Measurements from ENCODE around the gene HEBP1.
A peak's percentile ranks its signal among the peaks of the same experiment; 100 is the strongest.

HEBP1 gene

DNA sequence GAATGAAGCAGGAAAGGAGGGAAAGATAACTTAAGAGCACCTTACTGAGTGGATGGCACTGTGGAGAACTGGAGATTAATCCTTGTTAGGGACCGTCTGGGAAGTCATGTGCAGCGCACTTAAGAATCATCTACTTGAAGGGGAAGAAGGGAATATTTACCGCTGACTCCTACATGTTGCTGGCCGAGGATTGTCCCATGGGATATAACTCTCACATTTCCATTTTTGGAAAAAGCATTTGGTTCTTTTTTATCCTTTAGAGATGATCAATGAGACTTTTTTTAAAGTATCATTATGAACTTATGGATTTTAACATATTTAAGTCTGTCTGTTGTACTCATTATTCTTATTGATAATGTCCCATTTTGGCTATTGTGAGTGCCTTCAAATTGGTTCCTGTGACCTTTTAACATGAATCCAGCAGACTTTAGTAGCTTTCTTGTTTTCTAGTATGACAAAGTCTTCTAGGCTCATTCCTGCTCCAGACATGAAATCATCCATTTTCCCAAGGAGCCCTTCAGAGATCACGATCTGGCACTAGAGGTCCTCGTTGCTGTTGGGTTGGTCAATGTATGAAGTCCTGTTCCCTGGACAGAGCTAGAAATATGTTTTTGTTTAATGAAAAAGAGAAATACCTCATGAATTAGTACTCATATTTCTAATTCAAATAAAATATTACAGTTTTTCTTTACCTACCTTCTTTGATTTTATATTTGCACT is 23.9 kb upstream of the HEBP1 start:
- DNase-seq: no peak

DNA sequence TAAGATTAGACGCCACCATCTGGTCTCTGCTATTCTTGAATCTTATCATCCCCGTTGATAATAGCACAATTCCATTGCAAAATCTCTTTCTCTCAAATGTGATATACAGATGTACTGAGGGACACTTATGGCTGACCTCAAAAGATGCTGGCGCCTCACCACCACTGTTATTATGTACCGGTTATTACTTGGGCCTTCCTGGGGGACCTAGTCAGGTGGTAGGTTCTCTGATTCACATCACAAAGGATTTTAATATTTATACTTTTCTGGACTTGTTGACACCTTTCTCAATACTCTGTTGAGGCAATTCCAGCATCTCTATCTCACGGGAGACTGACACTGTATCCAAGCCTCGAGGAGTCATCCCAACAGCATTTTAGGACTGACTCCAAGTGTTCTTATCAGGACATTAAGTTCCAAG is 22.8 kb upstream of the HEBP1 start:
- DNase-seq: no peak

DNA sequence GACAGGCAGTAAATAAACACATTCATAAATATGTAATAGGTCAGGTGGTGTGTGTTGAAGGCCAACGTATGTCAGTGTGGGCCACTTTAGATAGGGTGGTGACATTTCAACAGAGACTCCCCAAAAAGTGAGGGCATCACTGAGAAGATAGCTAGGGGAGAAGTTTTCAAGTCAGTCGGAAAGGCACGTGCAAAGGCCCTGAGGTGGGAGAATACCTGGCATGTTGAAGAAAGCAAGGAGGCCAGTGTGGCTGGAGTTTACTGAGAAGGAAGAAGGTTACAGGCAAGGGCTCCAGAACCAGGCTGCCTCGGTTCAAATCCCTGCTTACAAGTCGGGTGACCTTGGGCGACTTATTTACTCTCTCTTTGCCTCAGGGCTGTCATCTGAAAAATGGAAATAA is 11.0 kb upstream of the HEBP1 start:
- no peak for DNase-seq

DNA sequence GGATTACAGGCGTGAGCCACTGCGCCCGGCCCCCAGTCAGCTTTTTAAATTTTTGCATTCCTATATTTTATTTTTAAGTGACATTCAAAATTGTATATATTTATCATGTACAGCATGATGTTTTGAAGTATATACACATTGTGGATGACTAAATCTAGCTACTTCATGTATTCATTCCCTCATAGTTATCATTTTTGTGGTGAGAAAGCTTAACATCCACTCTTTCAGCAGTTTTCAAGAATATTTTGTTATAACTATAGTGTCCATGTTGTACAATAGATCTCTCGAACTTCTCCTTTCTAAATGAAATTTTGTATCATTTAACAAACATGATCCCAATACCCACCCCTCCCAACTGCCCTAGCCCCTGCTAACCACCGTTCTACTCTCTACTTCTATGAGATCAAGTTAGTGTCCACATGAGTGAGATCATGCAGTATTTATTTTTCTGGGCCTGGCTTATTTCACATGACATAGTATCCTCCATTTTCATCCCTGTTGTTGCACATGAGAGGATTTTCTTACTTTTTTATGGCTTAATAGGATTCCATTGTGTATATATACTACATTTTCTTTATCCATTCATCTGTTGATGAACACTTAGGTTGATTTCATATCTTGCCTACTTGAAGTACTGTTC is 8.8 kb upstream of the HEBP1 start:
- DNase-seq: no peak

DNA sequence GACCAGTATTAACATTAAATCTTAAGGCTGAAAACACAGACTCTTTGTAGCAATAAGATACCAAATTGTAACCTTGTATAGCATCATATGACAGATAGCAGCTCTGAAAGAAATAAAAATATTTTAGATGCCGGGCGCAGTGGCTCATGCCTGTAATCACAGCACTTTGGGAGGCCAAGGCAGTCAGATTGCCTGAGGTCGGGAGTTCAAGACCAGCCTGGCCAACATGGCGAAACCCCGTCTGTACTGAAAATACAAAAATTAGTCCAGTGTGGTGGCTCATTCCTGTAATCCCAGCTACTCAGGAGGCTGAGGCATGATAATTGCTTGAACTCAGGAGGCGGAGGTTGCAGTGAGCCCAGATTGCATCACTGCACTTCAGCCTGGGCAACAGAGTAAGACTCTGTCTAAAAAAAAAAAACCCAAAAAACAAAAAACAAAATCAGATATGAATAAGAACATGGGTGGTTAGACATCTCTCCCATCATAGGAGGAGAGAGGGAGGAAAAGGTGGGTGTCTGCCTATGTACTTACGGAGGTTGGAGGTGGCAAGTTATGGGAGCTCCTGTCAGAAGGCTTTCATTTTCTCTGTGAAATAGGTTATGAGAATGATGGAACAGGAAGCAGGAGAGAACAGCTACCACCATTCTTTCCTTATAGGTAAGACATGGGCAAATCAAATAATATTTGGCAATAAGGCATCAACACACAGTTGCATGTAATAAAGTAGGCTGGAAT is 7.6 kb upstream of the HEBP1 start:
- no peak for DNase-seq

DNA sequence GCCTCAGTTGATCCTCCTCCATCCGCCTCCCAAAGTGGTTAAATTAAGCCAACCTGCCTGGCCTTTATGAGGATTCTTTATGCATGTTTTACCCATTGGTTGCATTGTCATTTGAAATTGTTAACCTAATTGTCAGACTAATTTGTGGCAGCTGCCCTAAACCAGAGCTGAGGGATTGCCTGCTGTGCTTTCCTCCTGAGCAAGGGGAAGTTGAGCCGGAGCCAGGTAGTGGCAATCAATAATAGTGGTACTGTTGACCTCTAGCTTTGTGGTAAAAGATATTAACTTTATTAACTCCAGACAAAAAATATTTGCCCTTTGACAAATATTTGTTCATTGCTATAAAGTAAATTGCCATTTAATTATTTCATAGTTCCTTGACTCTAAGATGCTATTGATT is 5.6 kb upstream of the HEBP1 start:
- DNase-seq: no peak

DNA sequence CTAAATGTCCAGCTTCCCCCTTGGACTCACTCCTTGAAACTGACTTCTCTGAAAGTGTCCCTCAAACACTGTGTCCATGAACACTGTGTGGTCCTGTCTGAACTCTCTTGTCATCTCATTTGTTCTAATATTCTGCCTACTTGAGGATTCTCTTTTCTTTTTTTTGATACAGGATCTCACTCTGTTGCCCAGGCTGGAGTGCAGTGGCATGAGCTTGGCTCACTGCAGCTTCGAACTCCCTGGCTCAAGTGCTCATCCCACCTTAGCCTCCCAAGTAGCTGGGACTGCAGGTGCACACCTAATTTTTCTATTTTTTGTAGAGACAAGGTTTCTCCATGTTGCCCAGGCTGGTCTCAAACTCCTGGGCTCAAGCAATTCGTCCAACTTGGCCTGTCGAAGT is 4.9 kb upstream of the HEBP1 start:
- DNase-seq: no peak

DNA sequence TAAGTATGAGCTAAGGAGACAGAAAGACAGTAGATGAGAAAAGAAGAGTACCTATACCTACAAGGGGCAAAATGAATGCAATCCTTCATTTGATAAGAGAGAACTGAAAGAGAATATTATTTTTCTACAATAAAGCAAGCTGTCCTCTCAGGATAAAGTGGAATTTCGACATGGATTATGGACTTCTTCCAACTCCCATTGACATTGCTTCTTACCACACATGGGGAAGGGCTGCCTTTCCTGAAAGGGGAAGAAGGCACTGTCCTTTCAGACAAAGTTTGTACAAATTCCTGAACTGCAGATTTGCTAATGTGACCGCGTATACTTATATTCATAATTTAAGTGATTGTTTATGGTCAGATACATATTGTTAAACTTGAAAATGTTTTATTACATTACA is 4.3 kb upstream of the HEBP1 start:
- DNase-seq: no peak

DNA sequence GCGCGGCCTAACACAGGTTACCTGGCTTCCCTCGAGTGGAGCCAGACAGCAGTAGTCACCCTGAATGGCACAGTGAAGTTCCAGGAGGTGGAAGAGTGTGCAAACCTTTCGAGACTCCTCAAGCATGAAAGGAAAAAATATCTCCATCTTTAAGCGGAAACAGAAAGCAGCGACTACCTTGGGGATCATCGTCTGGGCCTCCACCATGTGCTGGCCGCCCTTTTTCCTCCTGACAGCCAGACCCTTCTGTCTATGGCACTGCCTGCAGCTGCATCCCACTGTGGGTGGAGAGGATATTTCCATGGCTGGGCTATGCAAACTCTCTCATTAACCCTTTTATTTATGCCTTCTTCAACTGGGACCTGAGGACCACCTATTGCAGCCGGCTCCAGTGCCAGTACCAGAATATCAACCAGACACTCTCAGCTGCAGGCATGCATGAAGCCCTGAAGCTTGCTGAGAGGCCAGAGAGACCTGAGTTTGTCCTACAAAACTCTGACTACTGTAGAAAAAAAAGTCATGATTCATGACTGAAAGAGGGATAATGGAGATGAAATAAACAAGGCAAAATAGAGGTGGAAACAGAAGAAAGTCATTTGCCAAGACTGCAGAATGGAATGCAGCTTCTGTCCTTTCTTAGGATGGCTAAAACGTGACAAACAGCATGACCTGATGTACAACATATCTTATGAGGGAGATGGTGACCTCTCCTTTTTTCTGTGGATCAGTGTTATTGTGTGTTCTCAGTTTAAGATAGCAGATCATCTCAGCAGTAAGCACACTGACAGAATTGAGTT is 2.4 kb upstream of the HEBP1 start:
- DNase-seq: no peak

DNA sequence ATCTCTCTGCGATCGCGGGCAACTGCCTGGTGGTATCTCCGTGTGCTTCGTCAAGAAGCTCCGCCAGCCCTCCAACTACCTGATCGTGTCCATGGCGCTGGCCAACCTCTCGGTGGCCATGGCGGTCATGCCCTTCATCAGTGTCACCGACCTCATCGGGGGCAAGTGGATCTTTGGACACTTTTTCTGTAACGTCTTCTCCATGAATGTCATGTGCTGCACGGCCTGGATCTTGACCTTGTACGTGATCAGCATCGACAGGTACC is 1.6 kb upstream of the HEBP1 start:
- no peak for DNase-seq

DNA sequence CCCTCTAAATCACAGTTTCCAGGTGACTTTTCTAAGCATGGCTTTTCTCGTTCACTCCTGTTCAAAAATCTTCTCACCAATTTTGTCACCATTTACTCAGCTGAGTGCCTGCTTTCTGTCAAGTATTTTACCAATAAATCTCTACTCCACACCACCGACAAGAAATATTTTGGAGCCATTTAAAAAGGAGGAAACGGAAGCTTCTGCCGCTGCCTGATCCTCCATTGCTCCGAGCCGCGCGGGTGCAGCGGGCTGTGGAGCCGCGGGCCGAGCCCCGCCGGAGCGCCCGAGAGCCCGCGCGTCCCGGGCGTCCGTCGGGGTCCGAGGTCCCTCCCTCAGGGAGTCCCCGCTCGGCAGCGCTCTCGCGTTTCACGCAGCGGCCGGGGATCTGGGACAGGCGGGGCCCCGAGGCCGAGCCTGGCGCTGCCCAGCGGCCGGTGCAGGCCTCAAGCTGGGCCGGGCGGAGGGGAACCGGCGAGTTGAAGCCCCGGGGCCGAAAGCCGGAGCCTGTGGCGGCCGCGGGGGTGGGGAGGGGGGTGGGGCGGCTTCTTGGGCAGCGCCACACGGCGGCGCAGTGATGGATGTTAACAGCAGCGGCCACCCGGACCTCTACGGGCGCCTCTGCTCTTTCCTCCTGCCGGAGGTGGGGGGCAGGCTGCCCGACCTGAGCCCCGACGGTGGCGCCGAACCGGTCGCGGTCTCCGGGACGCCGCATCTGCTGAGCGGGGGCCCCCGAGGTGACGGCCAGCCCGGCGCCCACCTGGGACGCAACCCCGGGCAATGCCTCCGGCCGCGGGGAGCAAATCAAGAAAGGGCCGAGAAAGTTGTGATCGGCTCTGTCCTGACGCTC is 1.1 kb upstream of the HEBP1 start:
- DNase-seq: peak; percentile 76

DNA sequence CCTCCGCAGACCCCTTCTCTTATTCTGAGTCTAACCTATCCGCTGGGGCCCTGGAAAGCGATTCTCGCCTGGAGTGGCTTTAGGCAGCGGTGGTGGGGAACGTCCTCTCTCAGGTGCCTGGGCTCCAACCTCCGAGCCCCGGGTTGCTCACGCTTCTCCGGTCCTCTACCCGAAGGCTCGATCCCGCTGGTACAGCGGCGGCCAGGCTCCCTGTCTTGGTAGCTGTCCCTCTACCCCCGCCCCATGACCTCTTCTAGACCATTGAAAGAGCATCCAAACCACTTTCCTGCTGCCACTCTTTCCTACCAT is 505 bp upstream of the HEBP1 start:
- DNase-seq: no peak

DNA sequence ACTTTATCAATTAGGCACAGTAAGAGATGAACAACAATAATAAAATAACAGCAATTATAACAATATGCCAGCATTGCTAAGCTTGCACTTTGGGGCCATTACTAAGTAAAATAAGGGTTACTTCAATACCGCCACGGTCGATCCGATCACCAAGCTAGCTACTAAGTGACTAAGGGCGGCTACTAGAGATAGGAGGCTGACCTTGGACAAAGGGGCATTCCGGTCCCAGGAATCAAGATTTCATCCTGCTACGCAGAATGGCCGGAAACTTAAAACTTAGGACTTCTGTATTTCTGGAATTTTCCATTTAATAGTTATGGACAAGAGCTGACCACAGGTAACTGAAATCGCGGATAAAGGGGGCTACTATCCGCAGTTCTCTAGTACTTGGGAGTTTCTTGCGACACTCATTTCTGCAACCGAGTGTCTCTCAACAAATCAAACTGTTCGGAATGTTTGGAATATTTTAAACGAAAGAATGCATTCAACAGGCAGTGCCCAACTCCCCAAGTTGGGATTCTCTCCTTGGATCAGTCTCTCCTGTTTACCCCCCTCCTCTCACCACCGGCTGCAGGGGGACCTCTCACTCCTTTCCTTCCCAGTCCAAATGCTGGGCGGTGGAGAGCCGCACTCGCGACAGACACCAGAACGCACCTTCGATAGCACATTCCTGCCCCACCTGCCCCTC is 650 bp downstream of the HEBP1 start:
- no peak for DNase-seq

DNA sequence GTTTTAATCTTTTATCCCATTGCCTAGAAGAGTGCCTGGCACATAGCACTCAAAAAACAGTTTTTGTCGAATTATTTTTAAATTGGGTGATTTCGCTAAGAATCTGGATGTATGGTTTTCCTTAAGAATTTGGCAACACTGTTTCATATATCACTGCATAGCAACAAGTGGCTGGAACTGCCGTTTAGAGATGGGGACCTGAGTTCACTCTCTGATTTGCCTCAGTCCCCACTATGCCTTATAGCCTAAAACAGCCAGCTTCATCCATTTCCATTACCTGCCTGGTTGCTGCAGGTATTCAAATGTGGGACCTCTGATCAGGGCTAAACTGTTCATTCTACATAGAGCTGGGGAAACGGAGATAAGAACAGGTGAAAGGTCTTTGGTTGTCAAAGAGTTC is 1.8 kb downstream of the HEBP1 start:
- DNase-seq: no peak

DNA sequence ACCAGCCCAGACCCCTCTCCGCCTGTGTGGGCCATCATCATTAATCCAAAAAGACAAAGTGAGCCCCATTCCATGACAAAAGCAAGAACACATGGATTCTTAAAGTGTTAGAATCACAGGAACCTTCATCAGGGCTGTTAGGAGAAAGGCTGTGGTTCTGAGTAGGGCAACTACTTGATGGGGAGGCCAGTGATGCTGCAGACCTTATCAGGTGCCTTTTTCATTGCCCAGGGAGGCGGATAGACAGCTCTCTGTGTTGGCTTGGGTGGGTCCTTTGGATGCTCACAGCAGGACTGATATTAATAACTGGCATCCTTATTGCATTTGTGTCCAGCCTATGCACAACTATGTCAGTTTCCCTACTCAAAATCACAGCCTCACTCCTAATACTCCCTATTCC is 2.3 kb downstream of the HEBP1 start:
- DNase-seq: no peak

DNA sequence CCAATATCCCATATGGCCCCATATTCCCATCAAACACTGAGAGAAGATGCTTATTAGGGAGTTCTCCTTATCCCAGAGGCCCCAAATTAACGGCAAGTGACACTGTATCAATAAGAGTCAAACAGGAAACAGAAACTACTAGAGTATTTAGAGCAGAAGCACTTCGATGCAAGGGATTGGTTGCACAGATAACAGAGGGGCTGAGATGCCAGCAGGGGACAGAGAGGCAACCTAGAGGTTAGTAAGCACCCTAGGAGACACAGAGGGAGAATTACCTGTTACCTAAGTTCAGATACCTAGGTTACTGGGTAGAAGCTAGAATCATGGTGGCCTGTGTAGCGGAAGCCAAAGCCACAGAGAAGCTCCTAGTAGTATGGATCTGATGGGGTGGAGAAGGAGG is 2.9 kb downstream of the HEBP1 start:
- no peak for DNase-seq

DNA sequence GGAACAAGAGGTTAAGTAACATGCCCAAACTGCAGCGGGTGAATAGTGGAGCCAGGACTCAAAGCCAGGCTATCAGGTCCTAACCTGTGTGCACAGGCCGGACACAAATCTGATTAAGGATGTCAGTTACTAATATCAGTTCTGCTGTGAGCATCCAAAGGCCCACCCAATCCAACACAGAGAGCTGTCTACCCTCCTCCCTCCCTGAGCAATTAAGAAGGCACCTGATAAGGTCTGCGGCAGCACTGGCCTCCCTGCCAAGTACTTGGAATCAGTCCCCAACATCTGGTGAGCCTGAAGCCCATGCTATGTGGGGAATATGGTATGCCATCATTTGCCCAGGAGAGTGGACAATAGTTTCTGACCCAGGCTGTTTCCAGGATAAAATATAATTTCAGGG is 3.9 kb downstream of the HEBP1 start:
- DNase-seq: no peak

DNA sequence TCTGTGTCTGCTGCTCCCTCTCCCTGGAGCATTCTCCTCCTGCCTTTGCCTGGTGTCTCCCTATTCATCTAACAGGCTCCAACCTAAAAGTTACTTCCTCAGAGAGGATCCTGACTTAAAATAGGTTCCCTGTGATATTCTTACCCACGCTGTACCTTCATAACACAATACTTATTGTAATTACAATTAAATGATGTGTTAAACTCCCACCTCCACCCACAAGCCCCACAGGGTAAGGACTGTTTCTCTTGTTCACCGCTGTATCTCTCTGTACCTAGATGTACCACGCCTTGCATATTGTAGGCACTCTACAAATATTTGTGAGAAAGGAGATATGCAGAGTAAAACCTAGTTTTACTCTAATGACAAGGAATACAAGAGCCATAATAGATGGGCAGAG is 5.0 kb downstream of the HEBP1 start:
- no peak for DNase-seq

DNA sequence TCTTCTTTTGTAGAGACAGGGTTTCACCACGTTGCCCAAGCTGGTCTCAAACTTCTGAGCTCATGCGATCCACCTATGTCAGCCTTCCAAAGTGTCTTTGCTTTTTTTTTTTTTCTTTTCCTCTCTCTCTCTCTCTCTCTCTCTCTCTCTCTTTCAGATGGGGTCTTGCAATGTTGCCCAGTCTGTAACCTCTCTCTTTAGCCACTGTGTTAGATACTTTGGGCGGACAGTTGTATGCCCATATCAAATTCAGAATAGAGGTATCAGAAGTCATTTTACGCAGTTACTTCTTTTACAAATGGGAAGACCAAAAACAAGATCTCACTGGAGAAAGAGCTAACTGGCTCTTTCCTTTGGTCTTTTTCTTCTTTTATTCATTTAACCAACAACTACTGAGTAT is 6.7 kb downstream of the HEBP1 start:
- no peak for DNase-seq

DNA sequence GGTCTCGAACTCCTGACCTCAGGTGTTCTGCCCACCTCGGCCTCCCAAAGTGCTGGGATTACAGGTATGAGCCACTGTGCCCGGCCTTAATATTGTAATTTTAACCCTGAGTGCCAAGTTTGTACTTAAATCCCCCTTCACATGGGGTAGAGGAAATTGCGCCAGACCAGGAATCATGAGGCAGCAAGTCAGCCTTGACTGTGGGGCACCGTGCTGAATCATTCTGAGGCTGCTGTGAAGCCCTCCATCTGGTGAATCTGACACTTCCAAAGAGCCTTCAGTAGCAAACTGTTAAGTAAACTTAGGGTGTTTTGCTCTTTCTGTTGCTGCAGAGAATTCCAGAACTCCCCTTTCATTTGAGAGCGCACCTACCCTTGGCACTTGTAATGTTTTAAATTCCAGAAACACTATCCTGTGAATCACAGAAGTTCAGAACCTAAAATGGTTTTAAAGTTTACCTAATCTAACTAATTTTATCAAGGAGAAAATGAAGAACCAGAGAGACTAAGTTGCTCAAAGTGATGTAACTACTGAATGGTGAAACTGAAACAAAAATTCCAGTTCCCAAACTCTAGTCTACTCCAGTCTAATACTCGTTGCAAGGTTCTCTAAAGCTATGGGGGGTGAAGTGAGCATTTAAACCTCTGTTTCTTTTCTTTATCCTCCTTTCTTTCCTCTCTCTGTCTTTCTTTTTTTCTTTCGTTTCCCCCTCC is 7.5 kb downstream of the HEBP1 start:
- no peak for DNase-seq

DNA sequence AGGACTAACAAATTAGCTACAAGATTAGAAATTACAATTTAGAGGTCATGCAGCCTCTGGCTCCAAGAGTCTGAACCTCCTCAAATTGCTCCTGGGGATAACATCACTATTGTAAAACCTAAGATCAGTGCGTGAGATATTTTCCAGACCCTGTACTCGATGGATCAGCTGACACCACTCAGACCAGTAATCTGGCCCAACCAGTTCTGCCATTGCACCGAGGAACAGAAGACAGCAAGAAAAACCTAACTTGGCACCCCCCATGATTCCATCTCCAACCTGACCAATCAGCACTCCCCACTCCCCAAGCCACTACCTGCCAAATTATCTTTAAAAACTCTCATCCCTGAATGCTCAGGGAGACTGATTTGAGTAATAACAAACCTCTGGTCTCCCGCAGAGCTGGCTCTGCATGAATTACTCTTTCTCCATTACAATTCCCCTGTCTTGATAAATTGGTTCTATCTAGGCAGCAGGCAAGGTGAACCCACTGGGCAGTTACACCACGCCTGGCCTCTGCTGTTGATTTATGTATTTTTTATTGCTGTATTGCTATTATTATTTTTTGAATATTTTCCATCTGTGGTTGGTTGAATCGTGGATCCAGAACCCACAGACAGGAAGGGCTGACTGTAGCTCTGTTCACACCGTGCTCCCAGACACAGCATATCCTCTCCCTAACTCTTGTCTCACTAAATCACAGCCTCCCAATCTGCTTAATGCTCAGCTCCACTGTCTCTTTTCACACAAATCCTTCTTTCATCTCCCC is 9.2 kb downstream of the HEBP1 start:
- DNase-seq: no peak

Measured in activated effector memory CD4-positive, alpha-beta T cell treated with anti-CD3 and anti-CD28 coated beads, Interleukin-2, amount 50 U/mL, for 16 hours (primary cell).